ENCODE measurements around the gene ZNF511. TPM values are rescaled to one million over a fixed set of nuclear protein-coding genes. Genes with fewer than 3 reads are reported as not detected.
"Not testable (repeated sequence)": the region's sequence is repeated elsewhere in the genome, so short reads cannot be mapped to it uniquely, and the experiment has no call there.

The ZNF511 gene
- total RNA-seq, 1 experiment from 2014 or later, result 32.5 TPM

- no peak for DNase-seq (ENCODE audit: low read depth)
These were observed 6.2 kb downstream of the ZNF511 start for GRCh38 chr10:133314911-133315310.

GRCh38 chr10:133315847-133316246 lies 7.1 kb downstream of the ZNF511 start:
- DNase-seq (ENCODE audit: low read depth), result no peak

- DNase-seq (ENCODE audit: low read depth), result no peak
These were observed 7.6 kb downstream of the ZNF511 start for GRCh38 chr10:133316266-133316665.

- DNase-seq (ENCODE audit: low read depth), result no peak
These were observed 8.0 kb downstream of the ZNF511 start for GRCh38 chr10:133316732-133317131.

GRCh38 chr10:133318494-133319127 lies 9.9 kb downstream of the ZNF511 start:
- DNase-seq (ENCODE audit: low read depth), result peak; percentile 50

GRCh38 chr10:133320852-133321422 lies 12.2 kb downstream of the ZNF511 start:
- not testable (repeated sequence) for DNase-seq (ENCODE audit: low read depth)

GRCh38 chr10:133322064-133322709 lies 13.5 kb downstream of the ZNF511 start:
- not testable (repeated sequence) for DNase-seq (ENCODE audit: low read depth)

GRCh38 chr10:133324198-133324792 lies 15.6 kb downstream of the ZNF511 start:
- DNase-seq (ENCODE audit: low read depth), result peak; percentile 32

GRCh38 chr10:133324857-133325260 lies 16.1 kb downstream of the ZNF511 start:
- DNase-seq (ENCODE audit: low read depth), result no peak

GRCh38 chr10:133325440-133326222 lies 16.9 kb downstream of the ZNF511 start:
- no peak for DNase-seq (ENCODE audit: low read depth)

GRCh38 chr10:133326223-133326551 lies 17.5 kb downstream of the ZNF511 start:
- DNase-seq (ENCODE audit: low read depth), result no peak

- DNase-seq (ENCODE audit: low read depth), result peak; percentile 39
These were observed 18.3 kb downstream of the ZNF511 start for GRCh38 chr10:133326745-133327650.

GRCh38 chr10:133327651-133328357 lies 19.1 kb downstream of the ZNF511 start:
- DNase-seq (ENCODE audit: low read depth), result peak; percentile 66

GRCh38 chr10:133328358-133329343 lies 19.9 kb downstream of the ZNF511 start:
- no peak for DNase-seq (ENCODE audit: low read depth)

- DNase-seq (ENCODE audit: low read depth), result peak; percentile 75
These were observed 20.9 kb downstream of the ZNF511 start for GRCh38 chr10:133329491-133330202.

- no peak for DNase-seq (ENCODE audit: low read depth)
These were observed 24.4 kb downstream of the ZNF511 start for GRCh38 chr10:133332936-133333699.

- no peak for DNase-seq (ENCODE audit: low read depth)
These were observed 26.0 kb downstream of the ZNF511 start for GRCh38 chr10:133334503-133335245.
